Measurements from ENCODE around the gene SLC29A3.
A peak's percentile ranks its signal among the peaks of the same experiment; 100 is the strongest.
"Not testable (repeated sequence)": the region's sequence is repeated elsewhere in the genome, so short reads cannot be mapped to it uniquely, and the experiment has no call there.

The SLC29A3 gene

GRCh38 chr10:71319042-71319799 lies at the start of gene SLC29A3:
Gene SLC29A3 (plus strand): TSS chr10:71319259. CDS start chr10:71319310, 51 bp downstream.
- DNase-seq (ENCODE audit: low read depth in 2 of 3, low spot score in 1 of 3), result peak; percentile 68 to 83 (median 82)

- DNase-seq (ENCODE audit: low read depth in 2 of 3, low spot score in 1 of 3), result no peak
These were observed 49.5 kb upstream of the SLC29A3 start for GRCh38 chr10:71269301-71270288.

GRCh38 chr10:71270301-71271220 lies 48.5 kb upstream of the SLC29A3 start:
- peak in 2 of 3 donors; percentile 6 to 35 for DNase-seq (ENCODE audit: low read depth in 2 of 3, low spot score in 1 of 3)

GRCh38 chr10:71271662-71272055 lies 47.4 kb upstream of the SLC29A3 start:
- DNase-seq (ENCODE audit: low read depth in 2 of 3, low spot score in 1 of 3), result no peak

- DNase-seq (ENCODE audit: low read depth in 2 of 3, low spot score in 1 of 3), result no peak
These were observed 46.8 kb upstream of the SLC29A3 start for GRCh38 chr10:71272056-71272771.

GRCh38 chr10:71272974-71273373 lies 46.1 kb upstream of the SLC29A3 start:
- not testable (repeated sequence) for DNase-seq (ENCODE audit: low read depth in 2 of 3, low spot score in 1 of 3)

- no peak for DNase-seq (ENCODE audit: low read depth in 2 of 3, low spot score in 1 of 3)
These were observed 45.6 kb upstream of the SLC29A3 start for GRCh38 chr10:71273506-71273905.

- no peak for DNase-seq (ENCODE audit: low read depth in 2 of 3, low spot score in 1 of 3)
These were observed 43.9 kb upstream of the SLC29A3 start for GRCh38 chr10:71274901-71275796.

- no peak for DNase-seq (ENCODE audit: low read depth in 2 of 3, low spot score in 1 of 3)
These were observed 42.2 kb upstream of the SLC29A3 start for GRCh38 chr10:71276873-71277272.

- DNase-seq (ENCODE audit: low read depth in 2 of 3, low spot score in 1 of 3), result no peak
These were observed 41.0 kb upstream of the SLC29A3 start for GRCh38 chr10:71277914-71278665.

- no peak for DNase-seq (ENCODE audit: low read depth in 2 of 3, low spot score in 1 of 3)
These were observed 40.1 kb upstream of the SLC29A3 start for GRCh38 chr10:71278691-71279588.

GRCh38 chr10:71279590-71280170 lies 39.4 kb upstream of the SLC29A3 start:
- no peak for DNase-seq (ENCODE audit: low read depth in 2 of 3, low spot score in 1 of 3)

GRCh38 chr10:71280216-71280615 lies 38.8 kb upstream of the SLC29A3 start:
- DNase-seq (ENCODE audit: low read depth in 2 of 3, low spot score in 1 of 3), result no peak

- no peak for DNase-seq (ENCODE audit: low read depth in 2 of 3, low spot score in 1 of 3)
These were observed 38.2 kb upstream of the SLC29A3 start for GRCh38 chr10:71280825-71281224.

GRCh38 chr10:71281646-71282322 lies 37.3 kb upstream of the SLC29A3 start:
- no peak for DNase-seq (ENCODE audit: low read depth in 2 of 3, low spot score in 1 of 3)

GRCh38 chr10:71282323-71282680 lies 36.8 kb upstream of the SLC29A3 start:
- DNase-seq (ENCODE audit: low read depth in 2 of 3, low spot score in 1 of 3), result no peak

GRCh38 chr10:71283410-71283809 lies 35.6 kb upstream of the SLC29A3 start:
- DNase-seq (ENCODE audit: low read depth in 2 of 3, low spot score in 1 of 3), result no peak
